Stimulated activated naive CD8-positive, alpha-beta T cell treated with anti-CD3 and anti-CD28 coated beads, Interleukin-15, Interleukin-2, amounts not matched to agents 100 U/mL and 50 U/mL, for 24 hours (primary cell): ENCODE data around the gene EEF1AKMT2.

ENCODE experiments used
- ATAC-seq: fragments of 150-1000 bp; cut with Tn5 transposase; one replicate; pipeline ENCODE4 v1.10.0; 2021
- DNase-seq: peaks from one replicate; pipeline ENCODE4 v3.0.0; 2021

Gene EEF1AKMT2

GRCh38 chr10:124719213-124719851 is 72.4 kb downstream of the EEF1AKMT2 start:
- ATAC-seq (peak; percentile 28), DNase-seq (peak; percentile 62)

- DNase-seq (peak; percentile 75), ATAC-seq (peak; percentile 85)
These were observed 73.6 kb downstream of the EEF1AKMT2 start for GRCh38 chr10:124717911-124718741.

- ATAC-seq (no peak), DNase-seq (no peak)
These were observed 74.5 kb downstream of the EEF1AKMT2 start for GRCh38 chr10:124717041-124717757.

GRCh38 chr10:124716369-124716768 is 75.3 kb downstream of the EEF1AKMT2 start:
- ATAC-seq (no peak), DNase-seq (no peak)

DNA sequence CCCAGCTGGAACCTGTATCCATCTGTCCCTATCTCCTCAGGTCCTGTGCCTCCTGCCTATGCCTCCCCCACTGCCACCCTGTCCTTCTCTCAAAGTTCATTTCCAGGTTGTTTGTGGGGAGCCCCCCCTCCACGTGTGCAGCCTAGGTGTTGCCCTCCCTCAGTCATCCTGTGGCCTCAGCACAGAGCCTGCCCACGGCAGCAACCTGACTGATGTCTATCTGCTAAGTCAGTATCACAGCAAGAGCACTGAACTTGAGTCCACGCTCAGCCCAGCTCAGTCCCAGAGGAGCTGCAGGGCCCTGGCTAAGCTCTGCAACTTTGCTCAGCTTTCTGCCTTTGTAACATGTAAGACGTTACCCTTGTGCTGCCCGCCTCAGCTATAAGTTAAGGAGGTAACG is 76.2 kb downstream of the EEF1AKMT2 start:
- no peak for DNase-seq
- ATAC-seq: no peak

DNA sequence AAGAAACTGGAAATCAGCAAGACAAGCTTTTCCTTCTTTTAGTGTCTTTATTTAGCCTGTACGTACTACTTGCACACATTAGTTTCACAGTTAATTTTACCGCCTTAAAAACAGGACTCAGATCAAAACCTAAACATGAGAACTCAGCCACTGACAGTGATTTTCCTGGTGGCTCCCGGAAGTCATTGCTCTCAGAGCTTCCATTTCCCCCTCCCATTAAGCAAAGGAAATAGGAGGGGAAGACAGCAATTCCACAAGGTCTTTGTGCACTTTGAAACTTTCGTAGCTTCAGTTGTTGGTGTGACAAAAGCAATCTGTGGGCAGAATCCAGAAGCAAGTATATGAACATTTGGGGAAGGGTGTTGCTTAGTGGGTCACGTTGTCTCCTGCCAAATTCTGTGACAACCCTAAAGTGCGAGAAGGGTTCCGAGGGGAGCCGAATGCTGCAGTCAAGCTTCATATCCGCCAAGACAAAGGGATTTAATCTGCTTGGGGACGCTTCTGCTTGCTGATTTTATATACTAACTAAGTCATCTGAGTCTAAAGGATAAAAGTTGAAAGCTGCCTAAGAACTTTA is 77.9 kb downstream of the EEF1AKMT2 start:
- no peak for DNase-seq
- ATAC-seq: no peak

DNA sequence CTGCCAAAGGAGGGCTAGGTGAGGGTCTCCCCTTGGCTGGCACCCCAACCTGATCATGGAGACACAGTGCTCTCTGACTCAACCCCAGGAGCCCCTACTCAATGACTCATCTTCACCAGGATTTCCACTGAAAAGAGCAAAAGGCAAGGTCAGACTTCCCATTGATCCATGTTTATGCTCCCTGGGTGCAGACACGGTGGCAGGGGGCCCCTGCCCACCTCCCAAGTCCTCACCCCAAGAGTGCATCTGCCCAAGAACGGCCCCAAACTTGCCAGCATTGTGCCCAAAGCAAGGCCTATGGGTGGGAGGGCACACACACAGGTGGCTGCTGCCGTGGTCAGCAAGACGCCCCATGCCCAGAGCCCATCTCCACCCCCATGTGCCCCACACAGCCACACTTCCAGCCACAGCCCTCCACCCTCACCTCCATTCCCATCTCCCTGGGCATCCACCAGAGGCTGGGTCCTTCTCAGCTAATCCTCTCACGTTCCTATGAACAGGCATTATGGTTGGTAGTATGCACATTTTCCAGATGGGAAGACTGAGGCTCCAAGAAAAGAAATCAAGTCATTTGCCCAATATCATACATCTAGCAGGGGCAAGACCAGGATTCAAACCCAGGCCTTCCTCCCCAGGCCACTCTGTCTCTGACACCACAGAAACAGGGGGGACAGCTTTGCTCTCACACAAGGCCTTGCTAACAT is 78.8 kb downstream of the EEF1AKMT2 start:
- ATAC-seq: no peak

GRCh38 chr10:124711145-124711544 is 80.5 kb downstream of the EEF1AKMT2 start:
- ATAC-seq (no peak), DNase-seq (no peak)

More for the DNA sequence above, 78.8 kb downstream of the EEF1AKMT2 start:
- DNase-seq: no peak

- no peak for ATAC-seq
- DNase-seq: no peak
These were observed 81.3 kb downstream of the EEF1AKMT2 start for GRCh38 chr10:124710266-124710881.

- DNase-seq (no peak), ATAC-seq (no peak)
These were observed 81.8 kb downstream of the EEF1AKMT2 start for GRCh38 chr10:124709861-124710260.

GRCh38 chr10:124708922-124709520 is 82.7 kb downstream of the EEF1AKMT2 start:
- ATAC-seq (no peak), DNase-seq (no peak)

- DNase-seq (no peak), ATAC-seq (no peak)
These were observed 83.4 kb downstream of the EEF1AKMT2 start for GRCh38 chr10:124708246-124708779.
